Epithelial cell of proximal tubule (primary cell): ENCODE data around the gene KCNQ1. TPM values are rescaled to one million over a fixed set of nuclear protein-coding genes. Genes with fewer than 3 reads are reported as not detected.

Experiments used
- DNase-seq: peaks from one replicate; pipeline ENCODE4 v3.0.0-alpha.2; 2011; ENCODE audit warnings: low read depth
- H3K4me3 ChIP-seq: 2 replicates; pipeline ENCODE4 v1.5.1; 2011; ENCODE audit warnings: low read depth, mild to moderate bottlenecking, low read length
- total RNA-seq: library from RNA; depleted of rRNA; stranded (reverse); fragments of >200 nt; gene quantifications from 2 replicates; pipeline ENCODE4 v1.2.3, GENCODE V29; 2015
- TF ChIP-seq, protein P1 (sequence below): conservative IDR thresholded peaks from 2 replicates; pipeline ENCODE4 v1.5.1; 2012; ENCODE audit warnings: low read depth, mild to moderate bottlenecking, low read length

The KCNQ1 gene
- total RNA-seq, 1 donor from 2014 or later = 0.46 TPM

DNA sequence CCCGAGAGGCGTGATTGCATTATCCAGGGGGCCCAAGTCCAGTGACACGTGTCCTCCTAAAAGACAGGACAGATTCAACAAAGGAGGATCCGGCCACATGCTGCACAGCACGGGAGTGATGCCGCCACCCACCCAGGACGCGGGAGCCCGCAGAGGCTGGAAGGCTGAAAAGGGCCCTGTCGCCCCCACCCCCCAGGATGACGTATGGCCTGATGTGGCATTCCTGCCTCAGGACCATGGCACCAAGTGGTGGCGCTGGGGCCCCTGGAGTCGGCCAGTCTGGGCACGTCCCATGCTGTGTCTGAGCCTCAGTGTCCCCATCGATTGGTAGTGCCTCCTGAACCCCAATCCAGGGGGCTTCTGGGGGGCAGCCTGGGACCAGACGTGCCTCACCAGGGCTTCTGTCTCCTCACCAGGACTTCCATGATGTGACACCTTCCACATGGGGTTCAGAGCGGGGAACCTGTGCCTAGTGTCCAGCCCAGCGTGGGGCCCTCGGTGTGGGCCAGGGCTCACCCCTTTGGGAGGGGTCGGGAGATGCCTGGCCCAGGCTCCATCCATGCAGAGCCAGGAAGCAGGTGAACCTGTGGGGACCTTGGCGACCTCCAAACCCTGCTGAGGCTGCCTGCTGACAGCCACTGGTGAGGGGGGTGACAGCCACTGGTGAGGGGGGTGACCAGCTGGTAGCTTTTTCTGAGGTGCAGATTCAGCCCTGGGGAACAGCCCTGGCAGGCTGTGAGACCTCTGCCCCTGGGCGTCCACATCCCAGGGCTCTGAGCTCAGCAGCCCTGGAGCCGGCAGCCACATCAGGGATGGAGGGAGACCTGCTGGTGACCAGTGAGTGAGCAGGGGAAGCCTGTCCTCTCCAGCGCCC is 75.3 kb downstream of the KCNQ1 start:
- DNase-seq = no peak
- TF ChIP-seq, protein P1, sequence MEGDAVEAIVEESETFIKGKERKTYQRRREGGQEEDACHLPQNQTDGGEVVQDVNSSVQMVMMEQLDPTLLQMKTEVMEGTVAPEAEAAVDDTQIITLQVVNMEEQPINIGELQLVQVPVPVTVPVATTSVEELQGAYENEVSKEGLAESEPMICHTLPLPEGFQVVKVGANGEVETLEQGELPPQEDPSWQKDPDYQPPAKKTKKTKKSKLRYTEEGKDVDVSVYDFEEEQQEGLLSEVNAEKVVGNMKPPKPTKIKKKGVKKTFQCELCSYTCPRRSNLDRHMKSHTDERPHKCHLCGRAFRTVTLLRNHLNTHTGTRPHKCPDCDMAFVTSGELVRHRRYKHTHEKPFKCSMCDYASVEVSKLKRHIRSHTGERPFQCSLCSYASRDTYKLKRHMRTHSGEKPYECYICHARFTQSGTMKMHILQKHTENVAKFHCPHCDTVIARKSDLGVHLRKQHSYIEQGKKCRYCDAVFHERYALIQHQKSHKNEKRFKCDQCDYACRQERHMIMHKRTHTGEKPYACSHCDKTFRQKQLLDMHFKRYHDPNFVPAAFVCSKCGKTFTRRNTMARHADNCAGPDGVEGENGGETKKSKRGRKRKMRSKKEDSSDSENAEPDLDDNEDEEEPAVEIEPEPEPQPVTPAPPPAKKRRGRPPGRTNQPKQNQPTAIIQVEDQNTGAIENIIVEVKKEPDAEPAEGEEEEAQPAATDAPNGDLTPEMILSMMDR = no peak
- H3K4me3 ChIP-seq = no peak overlapping the region

DNA sequence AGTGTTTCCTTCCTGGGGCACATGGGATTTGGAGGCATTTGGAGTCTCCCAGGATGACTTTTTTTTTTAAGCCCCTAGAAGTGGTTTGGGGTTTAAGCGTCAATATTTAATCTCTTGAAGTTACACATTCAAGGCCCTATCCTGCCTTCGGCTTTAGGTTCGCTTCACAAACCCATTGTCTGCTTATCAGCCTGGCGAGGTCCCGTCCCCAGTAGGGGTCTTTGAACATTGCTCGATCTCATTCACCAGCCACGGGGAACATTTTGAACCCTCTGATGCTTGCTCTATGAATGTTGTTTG is 75.9 kb downstream of the KCNQ1 start:
- H3K4me3 ChIP-seq = no peak overlapping the region
- DNase-seq = no peak
- TF ChIP-seq, protein P1 = no peak

DNA sequence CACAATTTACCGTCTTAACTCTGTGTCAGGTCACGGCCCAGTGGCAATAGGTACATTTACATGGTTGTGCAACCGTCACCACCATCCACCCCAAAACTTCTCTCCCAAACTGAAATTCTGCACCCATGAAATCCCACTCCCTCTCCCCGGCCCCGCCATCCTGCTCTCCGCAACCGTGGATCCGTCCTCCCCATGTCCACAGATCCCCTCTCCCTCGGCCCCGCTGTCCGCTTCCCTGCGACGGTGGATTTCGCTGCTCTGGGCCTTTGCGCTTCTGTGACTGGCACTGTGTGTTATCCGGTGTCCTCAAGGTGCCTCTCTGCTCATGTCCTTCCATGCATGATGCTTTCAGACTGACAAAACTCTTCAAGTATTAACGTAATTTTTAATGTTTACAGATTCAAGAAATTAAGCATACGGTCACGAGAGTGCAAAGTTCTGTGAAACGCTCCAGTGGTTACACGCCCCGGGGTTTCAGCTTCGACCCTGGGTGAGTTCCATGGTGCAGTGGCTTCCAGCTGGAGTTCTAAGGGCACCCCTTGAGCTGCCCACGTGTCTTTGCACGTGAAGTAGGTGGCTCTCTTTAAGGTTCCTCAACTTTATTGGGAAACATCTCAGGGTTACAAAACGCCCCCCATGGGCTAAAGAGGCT is 76.4 kb downstream of the KCNQ1 start:
- no peak overlapping the region for H3K4me3 ChIP-seq
- TF ChIP-seq, protein P1 = no peak
- DNase-seq = no peak

DNA sequence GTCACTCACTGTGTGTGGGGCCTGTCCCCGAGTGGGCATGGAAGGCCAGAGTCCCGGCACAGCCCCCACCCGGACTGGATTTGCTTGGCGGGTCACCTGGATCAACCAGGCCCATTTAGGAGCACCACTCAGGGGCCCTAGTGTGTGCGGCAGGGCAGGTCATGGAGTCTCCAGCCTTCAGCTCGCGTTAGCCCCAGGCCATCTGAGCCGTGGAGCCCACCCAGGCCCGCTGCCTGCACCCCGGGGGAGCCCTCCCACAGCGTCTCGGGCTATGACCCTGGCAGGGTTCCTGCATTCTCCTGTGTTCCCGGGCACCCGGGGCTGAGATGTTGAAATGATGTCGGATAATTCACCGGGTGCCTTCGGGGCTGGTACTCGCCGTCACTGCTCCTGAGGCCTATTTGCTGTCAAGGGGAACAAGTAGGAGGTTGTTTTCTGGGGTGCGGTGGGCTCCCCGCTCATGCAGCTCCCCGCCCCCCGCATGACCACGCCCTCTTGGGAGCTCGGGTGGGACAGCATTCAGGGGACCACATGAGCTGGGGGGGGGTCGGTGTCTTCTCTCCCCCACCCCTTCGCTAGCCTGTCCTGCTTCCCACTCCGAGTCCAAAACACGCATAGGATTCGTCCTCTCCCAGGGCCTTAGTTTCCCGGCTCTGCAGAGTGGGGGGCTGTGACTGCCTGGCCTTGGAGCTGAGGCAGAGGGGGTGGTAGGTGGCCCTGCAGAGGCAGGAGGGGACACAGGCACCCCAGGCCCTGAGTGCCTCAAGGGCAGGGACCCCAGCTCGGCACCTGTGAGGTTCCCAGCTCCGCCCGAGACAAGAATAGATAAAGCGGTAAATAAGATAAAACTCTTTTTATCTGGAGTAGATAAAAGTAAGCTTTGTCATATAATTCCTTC is 77.2 kb downstream of the KCNQ1 start:
- TF ChIP-seq, protein P1 = no peak
- DNase-seq = no peak
- H3K4me3 ChIP-seq = no peak overlapping the region

DNA sequence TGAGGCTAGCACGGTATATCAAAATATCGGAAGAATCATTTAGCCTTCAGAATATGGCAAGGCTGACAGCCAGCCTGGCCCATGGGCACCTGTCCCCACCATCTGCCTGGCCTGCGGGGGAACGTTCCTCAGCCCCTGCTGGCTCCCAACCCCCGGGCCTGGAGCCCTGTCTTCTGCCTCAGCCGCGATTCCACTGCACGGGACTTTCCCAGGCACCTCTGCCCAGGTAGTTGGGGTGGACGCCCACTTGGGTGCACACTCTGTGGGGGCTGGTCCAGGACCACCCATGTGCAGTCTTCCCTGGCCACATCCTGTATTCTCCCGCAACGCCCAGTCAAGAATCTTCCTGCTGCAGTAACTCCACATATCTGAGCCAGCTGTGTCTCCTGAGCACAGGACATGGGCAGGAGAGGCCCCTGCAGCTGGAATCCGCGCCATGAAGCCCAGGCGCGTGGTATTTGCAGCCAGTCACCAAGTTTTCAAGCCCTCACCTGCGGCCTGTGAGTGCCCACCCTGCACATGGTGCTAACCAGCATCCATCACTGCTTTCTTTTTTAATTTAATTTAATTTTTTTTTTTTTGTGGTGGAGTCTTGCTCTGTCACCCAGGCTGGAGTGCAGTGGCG is 77.9 kb downstream of the KCNQ1 start:
- TF ChIP-seq, protein P1 = no peak
- no peak overlapping the region for H3K4me3 ChIP-seq
- no peak for DNase-seq

DNA sequence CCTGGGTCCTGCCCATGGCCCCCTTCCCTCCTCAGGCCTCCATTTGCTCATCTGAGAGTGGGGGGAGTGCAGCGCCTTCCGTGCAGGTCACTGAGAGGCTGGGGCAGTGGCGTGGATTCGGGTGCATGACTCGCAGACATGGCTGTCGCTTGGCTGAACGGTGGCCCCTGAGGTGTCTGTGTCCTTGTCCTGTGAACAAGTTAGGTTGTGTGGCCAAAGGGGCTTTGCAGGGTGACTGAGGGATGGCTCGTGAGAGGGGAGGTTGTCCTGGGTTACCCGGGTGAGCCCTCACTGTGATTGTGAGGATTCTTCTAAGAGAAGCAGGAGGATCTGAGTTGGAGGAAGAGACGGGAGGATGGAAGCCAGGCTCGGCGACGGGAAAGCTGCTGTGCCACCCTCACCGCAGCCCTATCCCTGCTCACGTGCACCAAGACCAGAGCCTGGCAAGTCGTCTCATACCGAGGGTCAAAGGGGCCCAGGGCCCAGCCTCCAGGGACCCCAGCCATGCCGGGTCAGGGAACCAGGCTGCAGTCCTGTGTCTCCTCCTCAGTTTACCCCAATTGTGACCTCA is 79.1 kb downstream of the KCNQ1 start:
- H3K4me3 ChIP-seq = no peak overlapping the region
- TF ChIP-seq, protein P1 = no peak
- no peak for DNase-seq
